ENCODE data around the gene LY6G6C. TPM values are rescaled to one million over a fixed set of nuclear protein-coding genes. Genes with fewer than 3 reads are reported as not detected.
"Not testable (repeated sequence)": the region's sequence is repeated elsewhere in the genome, so short reads cannot be mapped to it uniquely, and the experiment has no call there.

The LY6G6C gene
- total RNA-seq, 1 donor from 2014 or later = 1.8 TPM

- H3K27me3 Mint-ChIP-seq (ENCODE audit: unreplicated experiment) = peaks cover 10% of the 10 kb centered on the region
- H3K4me3 Mint-ChIP-seq (ENCODE audit: unreplicated experiment) = no peak overlapping the region
- H3K9me3 Mint-ChIP-seq (ENCODE audit: unreplicated experiment) = peaks cover 9% of the 10 kb centered on the region
- DNase-seq = no peak
- no peak for TF ChIP-seq CTCF (IDR thresholded peaks at IDR 0.05; ENCODE audit: partially characterized antibody, unreplicated experiment)
- H3K36me3 Mint-ChIP-seq (ENCODE audit: unreplicated experiment) = no peaks in the 10 kb centered on the region
- no peak overlapping the region for H3K27ac Mint-ChIP-seq (ENCODE audit: unreplicated experiment)
- H3K4me1 Mint-ChIP-seq (ENCODE audit: low read depth, unreplicated experiment) = peaks cover 17% of the 10 kb centered on the region
Observed at GRCh38 chr6:31711233-31711632, 10.3 kb downstream of the LY6G6C start.

GRCh38 chr6:31710523-31711219 is 10.9 kb downstream of the LY6G6C start:
- H3K27ac Mint-ChIP-seq (ENCODE audit: unreplicated experiment) = peak overlapping the region; percentile 25
- peaks cover 10% of the 10 kb centered on the region for H3K27me3 Mint-ChIP-seq (ENCODE audit: unreplicated experiment)
- no peak for DNase-seq
- H3K36me3 Mint-ChIP-seq (ENCODE audit: unreplicated experiment) = no peaks in the 10 kb centered on the region
- TF ChIP-seq CTCF (IDR thresholded peaks at IDR 0.05; ENCODE audit: partially characterized antibody, unreplicated experiment) = no peak
- peaks cover 17% of the 10 kb centered on the region for H3K4me1 Mint-ChIP-seq (ENCODE audit: low read depth, unreplicated experiment)
- H3K4me3 Mint-ChIP-seq (ENCODE audit: unreplicated experiment) = peak overlapping the region; percentile 11
- peaks cover 9% of the 10 kb centered on the region for H3K9me3 Mint-ChIP-seq (ENCODE audit: unreplicated experiment)

- not testable (repeated sequence) for H3K9me3 Mint-ChIP-seq (ENCODE audit: unreplicated experiment); H3K27ac Mint-ChIP-seq (ENCODE audit: unreplicated experiment); H3K4me3 Mint-ChIP-seq (ENCODE audit: unreplicated experiment); H3K27me3 Mint-ChIP-seq (ENCODE audit: unreplicated experiment); DNase-seq; H3K36me3 Mint-ChIP-seq (ENCODE audit: unreplicated experiment)
- peaks cover 12% of the 10 kb centered on the region for H3K4me1 Mint-ChIP-seq (ENCODE audit: low read depth, unreplicated experiment)
Observed at GRCh38 chr6:31709157-31709556, 12.4 kb downstream of the LY6G6C start.

GRCh38 chr6:31708224-31708623 is 13.3 kb downstream of the LY6G6C start:
- peaks cover 9% of the 10 kb centered on the region for H3K27me3 Mint-ChIP-seq (ENCODE audit: unreplicated experiment)
- H3K9me3 Mint-ChIP-seq (ENCODE audit: unreplicated experiment) = peaks cover 14% of the 10 kb centered on the region
- H3K27ac Mint-ChIP-seq (ENCODE audit: unreplicated experiment) = no peak overlapping the region
- H3K4me3 Mint-ChIP-seq (ENCODE audit: unreplicated experiment) = no peak overlapping the region
- no peaks in the 10 kb centered on the region for H3K36me3 Mint-ChIP-seq (ENCODE audit: unreplicated experiment)
- no peak for TF ChIP-seq CTCF (IDR thresholded peaks at IDR 0.05; ENCODE audit: partially characterized antibody, unreplicated experiment)
- H3K4me1 Mint-ChIP-seq (ENCODE audit: low read depth, unreplicated experiment) = peaks cover 8% of the 10 kb centered on the region
- DNase-seq = no peak

GRCh38 chr6:31707701-31708100 is 13.8 kb downstream of the LY6G6C start:
- H3K9me3 Mint-ChIP-seq (ENCODE audit: unreplicated experiment) = peaks cover 16% of the 10 kb centered on the region
- DNase-seq = no peak
- TF ChIP-seq CTCF (IDR thresholded peaks at IDR 0.05; ENCODE audit: partially characterized antibody, unreplicated experiment) = no peak
- no peak overlapping the region for H3K27ac Mint-ChIP-seq (ENCODE audit: unreplicated experiment)
- no peaks in the 10 kb centered on the region for H3K36me3 Mint-ChIP-seq (ENCODE audit: unreplicated experiment)
- H3K27me3 Mint-ChIP-seq (ENCODE audit: unreplicated experiment) = peaks cover 6% of the 10 kb centered on the region
- H3K4me3 Mint-ChIP-seq (ENCODE audit: unreplicated experiment) = no peak overlapping the region
- H3K4me1 Mint-ChIP-seq (ENCODE audit: low read depth, unreplicated experiment) = peaks cover 6% of the 10 kb centered on the region
